22Rv1 (cell line): Measurements from ENCODE around the gene MACROH2A1.

Source experiments
- H3K27ac ChIP-seq: fragments of 450-650 bp; 2 replicates; pipeline ENCODE4 v1.5.1; 2017
- ZFX ChIP-seq: fragments of 450-650 bp; IDR thresholded peaks from 2 replicates; pipeline ENCODE4 v1.6.1; 2017; ENCODE audit warnings: antibody characterized with exemption, borderline replicate concordance
- TF ChIP-seq, protein P1 (sequence below): fragments of 450-650 bp; IDR thresholded peaks from 2 replicates; pipeline ENCODE4 v1.5.1; 2017; ENCODE audit warnings: mild to moderate bottlenecking

MACROH2A1 gene

DNA sequence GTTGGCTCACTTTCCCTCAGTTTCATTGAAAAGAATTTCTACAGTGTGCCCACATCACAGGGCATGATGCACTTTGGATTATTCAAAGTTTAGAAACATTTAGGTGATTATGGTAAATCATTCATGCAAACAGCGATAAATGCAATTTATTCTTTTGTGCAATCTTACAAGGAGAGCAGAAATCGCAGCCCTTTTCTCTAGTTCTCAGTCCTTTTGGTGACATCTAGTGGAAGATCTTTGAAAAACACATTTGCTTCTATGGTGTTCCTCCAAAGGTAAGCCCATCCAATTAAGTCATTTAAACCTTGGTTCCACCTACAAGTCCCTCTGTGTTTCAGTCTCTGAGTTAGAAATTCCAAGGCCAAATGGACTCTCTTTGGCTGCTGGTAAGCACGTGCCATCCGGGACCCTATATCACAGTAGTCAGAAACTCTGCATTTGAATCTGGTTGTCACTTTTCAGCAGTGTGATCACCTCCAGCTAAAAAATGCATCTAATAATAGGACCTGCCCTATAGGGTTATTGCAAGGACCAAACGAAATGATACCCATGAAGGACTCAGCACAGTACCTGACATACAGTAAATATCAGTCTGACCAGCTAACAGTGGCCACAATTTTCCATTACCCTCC, 66.4 kb downstream of the MACROH2A1 start:
- no peak for TF ChIP-seq ZFX
- TF ChIP-seq, protein P1, sequence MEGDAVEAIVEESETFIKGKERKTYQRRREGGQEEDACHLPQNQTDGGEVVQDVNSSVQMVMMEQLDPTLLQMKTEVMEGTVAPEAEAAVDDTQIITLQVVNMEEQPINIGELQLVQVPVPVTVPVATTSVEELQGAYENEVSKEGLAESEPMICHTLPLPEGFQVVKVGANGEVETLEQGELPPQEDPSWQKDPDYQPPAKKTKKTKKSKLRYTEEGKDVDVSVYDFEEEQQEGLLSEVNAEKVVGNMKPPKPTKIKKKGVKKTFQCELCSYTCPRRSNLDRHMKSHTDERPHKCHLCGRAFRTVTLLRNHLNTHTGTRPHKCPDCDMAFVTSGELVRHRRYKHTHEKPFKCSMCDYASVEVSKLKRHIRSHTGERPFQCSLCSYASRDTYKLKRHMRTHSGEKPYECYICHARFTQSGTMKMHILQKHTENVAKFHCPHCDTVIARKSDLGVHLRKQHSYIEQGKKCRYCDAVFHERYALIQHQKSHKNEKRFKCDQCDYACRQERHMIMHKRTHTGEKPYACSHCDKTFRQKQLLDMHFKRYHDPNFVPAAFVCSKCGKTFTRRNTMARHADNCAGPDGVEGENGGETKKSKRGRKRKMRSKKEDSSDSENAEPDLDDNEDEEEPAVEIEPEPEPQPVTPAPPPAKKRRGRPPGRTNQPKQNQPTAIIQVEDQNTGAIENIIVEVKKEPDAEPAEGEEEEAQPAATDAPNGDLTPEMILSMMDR, result peak; percentile 75

DNA sequence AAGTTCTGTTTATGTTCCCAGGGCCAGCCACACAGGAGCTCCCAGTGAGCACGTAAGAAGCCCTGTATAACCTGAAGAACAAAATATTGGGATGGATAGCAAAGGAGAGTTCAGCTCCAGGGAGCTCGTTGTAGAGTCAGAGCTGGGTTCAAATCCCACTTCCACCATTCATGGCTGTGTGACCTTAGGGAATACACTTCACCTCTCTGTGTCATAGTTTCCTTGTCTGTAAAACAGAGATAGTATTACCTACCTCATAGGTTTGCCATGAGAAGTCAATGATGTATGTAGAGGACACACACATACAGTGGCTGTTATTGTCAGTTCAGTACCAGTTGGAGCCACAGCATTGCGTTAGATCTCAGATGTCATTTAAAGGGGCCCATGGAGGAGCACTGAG, 67.4 kb downstream of the MACROH2A1 start:
- no peak overlapping the region for H3K27ac ChIP-seq
- TF ChIP-seq, protein P1, result no peak
- TF ChIP-seq ZFX, result no peak

More for the DNA sequence above, 66.4 kb downstream of the MACROH2A1 start:
- no peak overlapping the region for H3K27ac ChIP-seq

DNA sequence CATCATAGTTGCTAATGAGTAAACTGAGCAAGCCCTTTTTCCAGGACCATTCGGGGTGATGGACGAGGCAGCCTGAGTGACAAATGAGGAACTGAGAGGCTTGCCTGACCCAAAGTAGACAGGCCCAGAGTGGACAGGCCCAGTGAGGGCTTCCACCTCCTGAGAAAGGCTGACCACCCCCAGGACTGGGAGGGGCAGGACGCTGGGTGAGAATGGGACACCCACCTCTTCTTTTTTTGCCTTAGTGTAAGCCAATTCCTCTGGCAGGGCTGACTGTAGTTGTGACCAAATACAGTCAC, 68.3 kb downstream of the MACROH2A1 start:
- TF ChIP-seq, protein P1, result no peak
- TF ChIP-seq ZFX, result no peak
- H3K27ac ChIP-seq, result no peak overlapping the region

DNA sequence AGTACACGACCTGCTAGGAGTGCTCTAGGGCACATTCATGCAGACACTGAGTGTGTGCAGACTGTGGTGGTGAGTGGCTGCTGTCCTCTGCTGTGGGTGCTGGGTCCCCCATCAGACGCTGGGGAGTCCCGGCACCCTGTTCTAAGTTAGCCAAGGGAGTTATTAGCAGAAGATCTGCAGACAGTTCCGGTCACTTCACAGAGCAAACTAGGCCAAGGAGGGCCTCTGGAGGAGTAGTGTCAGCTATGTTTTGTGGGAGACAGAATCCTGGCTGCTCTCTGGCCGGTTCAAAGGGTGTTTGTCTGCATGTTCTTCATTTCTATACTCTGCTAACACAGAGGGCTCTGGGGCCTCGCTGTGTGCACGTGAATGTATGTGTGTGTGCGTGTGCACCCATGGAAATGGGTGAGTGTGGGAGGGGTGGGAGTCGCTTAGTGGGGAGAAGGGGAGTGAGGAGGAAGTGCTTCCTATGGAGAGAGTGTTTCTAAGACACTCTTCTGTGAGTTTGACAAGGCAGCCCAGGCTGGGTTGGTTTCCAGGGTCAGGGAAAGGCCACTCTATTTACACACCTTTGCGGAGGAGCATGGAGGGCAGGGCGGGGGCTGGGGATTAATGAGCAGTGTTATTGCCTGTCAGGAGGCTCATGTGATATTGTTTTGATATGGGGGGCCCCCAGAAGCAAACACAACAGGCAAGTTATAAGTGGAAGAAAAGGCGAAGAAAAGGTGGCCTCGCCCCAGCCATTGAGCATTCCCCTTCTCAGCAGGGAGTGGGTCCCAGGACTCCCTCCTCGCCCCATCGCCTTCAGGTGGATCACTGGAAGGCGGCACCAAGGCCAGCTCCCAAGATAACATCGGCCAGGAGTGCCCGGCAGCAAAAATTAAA, 68.9 kb downstream of the MACROH2A1 start:
- H3K27ac ChIP-seq, result no peak overlapping the region
- TF ChIP-seq, protein P1, result no peak
- no peak for TF ChIP-seq ZFX

DNA sequence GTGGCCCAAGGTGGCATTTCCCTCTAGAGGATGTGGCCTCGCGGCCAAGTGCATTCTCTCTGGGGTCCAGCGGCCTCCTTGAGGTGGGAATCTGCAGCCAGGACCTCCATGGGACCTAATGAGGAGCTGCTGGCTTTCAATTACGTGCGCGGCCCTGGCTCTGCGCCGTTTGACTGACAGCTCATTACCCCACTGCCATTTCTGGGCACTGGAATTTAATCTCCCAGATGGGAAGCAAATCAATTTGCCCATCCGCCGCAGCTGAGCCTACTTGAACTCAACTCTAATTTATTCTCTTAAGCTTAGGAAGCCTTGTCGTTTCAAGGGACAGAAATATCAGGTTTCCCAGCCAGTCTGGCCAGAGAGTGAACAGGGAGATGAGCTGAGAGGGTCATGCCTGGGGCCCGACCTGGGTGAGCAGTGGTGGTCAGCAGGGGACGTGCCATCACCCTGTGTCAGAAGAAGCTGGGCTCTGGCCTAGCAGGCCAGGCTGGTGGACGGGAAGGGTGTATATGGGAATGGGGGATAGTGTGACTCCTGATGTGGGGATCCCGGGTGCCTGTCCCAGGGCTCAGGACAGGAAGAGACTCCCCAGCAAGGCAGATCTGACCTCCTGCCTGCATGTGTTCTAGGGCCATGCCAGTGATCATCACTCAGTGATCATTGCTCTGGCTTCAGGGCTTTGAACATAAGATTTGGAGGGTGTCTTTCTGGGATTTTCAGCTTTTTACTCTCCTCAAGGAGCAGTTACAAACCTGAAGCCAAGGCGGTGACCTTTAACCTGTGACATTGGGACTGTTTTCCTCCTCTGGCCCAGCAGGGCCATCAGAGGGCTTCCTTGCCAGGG, 69.7 kb downstream of the MACROH2A1 start:
- no peak overlapping the region for H3K27ac ChIP-seq
- TF ChIP-seq, protein P1, result no peak
- TF ChIP-seq ZFX, result no peak

DNA sequence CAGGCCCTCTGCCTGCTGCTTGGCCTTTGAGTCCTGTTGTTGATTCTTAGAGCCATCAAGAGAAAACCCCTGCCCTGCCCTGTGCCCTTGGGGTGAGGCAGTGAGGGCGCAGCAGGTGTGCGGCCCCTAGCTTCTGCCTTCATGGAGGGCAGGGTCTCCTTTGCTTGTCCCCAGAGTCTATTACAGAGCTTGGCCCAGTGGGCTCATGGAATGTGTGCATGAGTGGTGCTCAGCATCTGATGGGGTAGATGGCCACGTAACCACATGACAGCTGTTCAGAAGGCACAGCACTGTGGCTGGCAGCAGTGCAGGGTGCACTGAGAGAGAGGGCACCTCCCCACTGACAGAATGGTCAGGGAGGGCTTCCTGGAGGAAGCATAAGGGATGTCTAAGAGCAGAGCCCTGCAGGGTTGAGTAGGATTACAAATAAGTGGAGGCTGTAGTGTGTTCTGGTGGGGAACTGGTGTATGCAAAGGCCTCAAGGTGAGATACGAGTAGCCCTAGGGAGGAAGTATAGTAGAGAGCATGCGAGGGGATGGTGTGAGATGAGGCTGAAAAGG, 70.8 kb downstream of the MACROH2A1 start:
- H3K27ac ChIP-seq, result no peak overlapping the region
- TF ChIP-seq ZFX, result no peak
- TF ChIP-seq, protein P1, result no peak
